ENCODE measurements around the gene TOB2.

TOB2 gene

GRCh38 chr22:41485033-41485432 is 38.4 kb upstream of the TOB2 start:
- no peak overlapping the region for H3K4me3 ChIP-seq (ENCODE audit: low read depth, low read length)
- TF ChIP-seq, protein P1, sequence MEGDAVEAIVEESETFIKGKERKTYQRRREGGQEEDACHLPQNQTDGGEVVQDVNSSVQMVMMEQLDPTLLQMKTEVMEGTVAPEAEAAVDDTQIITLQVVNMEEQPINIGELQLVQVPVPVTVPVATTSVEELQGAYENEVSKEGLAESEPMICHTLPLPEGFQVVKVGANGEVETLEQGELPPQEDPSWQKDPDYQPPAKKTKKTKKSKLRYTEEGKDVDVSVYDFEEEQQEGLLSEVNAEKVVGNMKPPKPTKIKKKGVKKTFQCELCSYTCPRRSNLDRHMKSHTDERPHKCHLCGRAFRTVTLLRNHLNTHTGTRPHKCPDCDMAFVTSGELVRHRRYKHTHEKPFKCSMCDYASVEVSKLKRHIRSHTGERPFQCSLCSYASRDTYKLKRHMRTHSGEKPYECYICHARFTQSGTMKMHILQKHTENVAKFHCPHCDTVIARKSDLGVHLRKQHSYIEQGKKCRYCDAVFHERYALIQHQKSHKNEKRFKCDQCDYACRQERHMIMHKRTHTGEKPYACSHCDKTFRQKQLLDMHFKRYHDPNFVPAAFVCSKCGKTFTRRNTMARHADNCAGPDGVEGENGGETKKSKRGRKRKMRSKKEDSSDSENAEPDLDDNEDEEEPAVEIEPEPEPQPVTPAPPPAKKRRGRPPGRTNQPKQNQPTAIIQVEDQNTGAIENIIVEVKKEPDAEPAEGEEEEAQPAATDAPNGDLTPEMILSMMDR (IDR thresholded peaks at IDR 0.05; ENCODE audit: low read depth, low read length, missing control alignments) = no peak
- in situ Hi-C loops (cut with HindIII; ENCODE audit: low sequenced_read_pairs) = loop anchor here (5.0 kb wide), 1 partner anchor 38 kb away; the partner anchor contains the start of gene TOB2
- no peak for DNase-seq (ENCODE audit: low read depth)

- no peak for DNase-seq (ENCODE audit: low read depth)
These were observed 35.8 kb upstream of the TOB2 start for GRCh38 chr22:41482319-41482935.

GRCh38 chr22:41481925-41482318 is 35.3 kb upstream of the TOB2 start:
- TF ChIP-seq, protein P1 (IDR thresholded peaks at IDR 0.05; ENCODE audit: low read depth, low read length, missing control alignments) = no peak
- no peak overlapping the region for H3K4me3 ChIP-seq (ENCODE audit: low read depth, low read length)
- in situ Hi-C loops (cut with HindIII; ENCODE audit: low sequenced_read_pairs) = no loop called here
- DNase-seq (ENCODE audit: low read depth) = no peak

More at GRCh38 chr22:41482319-41482935, 35.8 kb upstream of the TOB2 start:
- no peak overlapping the region for H3K4me3 ChIP-seq (ENCODE audit: low read depth, low read length)
- in situ Hi-C loops (cut with HindIII; ENCODE audit: low sequenced_read_pairs) = no loop called here
- TF ChIP-seq, protein P1 (IDR thresholded peaks at IDR 0.05; ENCODE audit: low read depth, low read length, missing control alignments) = no peak

DNA sequence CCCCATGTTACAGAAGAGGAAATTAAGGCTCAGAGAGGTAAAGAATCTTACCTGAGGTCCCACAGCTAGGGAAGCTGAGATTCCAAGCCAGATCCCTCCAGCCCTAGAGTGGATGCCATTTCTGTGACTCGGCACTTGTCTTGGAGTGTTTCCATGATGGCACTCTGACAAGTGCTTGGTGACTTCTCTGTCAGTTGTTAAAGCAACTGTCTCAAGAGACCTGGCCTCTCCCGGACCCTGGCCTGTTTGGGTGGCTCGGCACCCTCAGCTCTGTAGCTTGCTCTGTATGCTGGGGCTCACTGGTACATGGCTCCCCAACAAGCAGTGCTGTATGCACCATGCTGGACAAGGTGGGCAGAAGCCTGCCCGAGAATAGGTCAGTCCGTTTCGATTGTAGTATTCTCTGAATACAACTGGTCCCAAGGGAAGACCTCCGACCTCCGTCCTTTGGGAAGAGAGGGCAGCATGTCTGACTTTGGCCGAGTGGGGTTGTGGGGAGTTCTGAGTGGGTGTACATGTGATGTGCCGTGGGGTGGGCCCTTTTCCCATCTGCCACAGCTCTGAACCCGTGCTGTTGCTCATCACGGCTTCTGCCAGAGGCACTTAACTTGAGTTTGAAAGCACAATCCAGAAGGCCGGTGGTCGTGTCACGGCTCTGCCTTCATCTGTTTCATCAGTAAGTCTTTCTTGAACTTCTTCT is 34.7 kb upstream of the TOB2 start:
- no peak for DNase-seq (ENCODE audit: low read depth)
- no peak overlapping the region for H3K4me3 ChIP-seq (ENCODE audit: low read depth, low read length)
- TF ChIP-seq, protein P1 (IDR thresholded peaks at IDR 0.05; ENCODE audit: low read depth, low read length, missing control alignments) = no peak
- in situ Hi-C loops (cut with HindIII; ENCODE audit: low sequenced_read_pairs) = no loop called here

GRCh38 chr22:41480397-41480735 is 33.8 kb upstream of the TOB2 start:
- in situ Hi-C loops (cut with HindIII; ENCODE audit: low sequenced_read_pairs) = no loop called here
- peak; percentile 66 for DNase-seq (ENCODE audit: low read depth)
- TF ChIP-seq, protein P1 (IDR thresholded peaks at IDR 0.05; ENCODE audit: low read depth, low read length, missing control alignments) = no peak
- H3K4me3 ChIP-seq (ENCODE audit: low read depth, low read length) = no peak overlapping the region

DNA sequence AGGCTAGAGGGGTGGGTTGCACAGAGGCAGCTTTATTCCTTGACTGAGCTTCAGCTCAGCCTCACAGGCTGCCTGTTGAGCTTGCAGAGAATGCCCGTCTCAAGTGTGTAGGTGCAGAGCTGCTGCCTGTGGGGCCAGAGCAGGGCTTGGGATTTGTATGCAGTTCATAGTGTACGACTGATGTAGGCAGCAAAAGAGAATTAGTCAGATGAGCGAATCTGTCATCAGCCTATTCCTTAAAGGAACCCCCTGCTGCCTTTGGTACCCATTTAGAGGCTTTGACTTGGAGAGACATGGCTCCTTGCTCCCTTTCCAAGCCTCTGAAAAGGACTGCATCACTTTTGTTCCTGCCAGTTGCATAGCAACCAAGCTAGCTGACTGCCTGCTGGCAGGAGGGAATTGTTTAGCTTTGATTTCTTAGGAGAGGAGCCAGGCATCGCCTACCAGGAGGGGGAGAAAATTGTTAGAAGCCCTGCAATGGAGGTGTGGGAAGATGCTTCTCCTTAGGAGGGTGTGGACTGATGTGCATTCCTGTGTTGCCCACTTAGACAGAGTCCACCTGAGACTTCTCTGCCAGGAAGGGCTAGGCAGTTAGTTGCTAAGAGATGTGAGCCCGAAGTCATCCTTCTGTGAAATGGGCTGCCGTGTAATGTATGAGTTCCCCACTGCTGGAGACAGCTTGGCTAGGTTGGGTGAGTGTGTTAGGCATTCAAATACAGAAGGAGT is 33.2 kb upstream of the TOB2 start:
- TF ChIP-seq, protein P1 (IDR thresholded peaks at IDR 0.05; ENCODE audit: low read depth, low read length, missing control alignments) = peak; percentile 38
- DNase-seq (ENCODE audit: low read depth) = peak; percentile 92
- H3K4me3 ChIP-seq (ENCODE audit: low read depth, low read length) = no peak overlapping the region
- in situ Hi-C loops (cut with HindIII; ENCODE audit: low sequenced_read_pairs) = no loop called here

Data from astrocyte of the cerebellum (primary cell).